ENCODE results near the gene STK38.
A peak's percentile ranks its signal among the peaks of the same experiment; 100 is the strongest.
"Not testable (repeated sequence)": the region's sequence is repeated elsewhere in the genome, so short reads cannot be mapped to it uniquely, and the experiment has no call there.

Gene STK38

DNA sequence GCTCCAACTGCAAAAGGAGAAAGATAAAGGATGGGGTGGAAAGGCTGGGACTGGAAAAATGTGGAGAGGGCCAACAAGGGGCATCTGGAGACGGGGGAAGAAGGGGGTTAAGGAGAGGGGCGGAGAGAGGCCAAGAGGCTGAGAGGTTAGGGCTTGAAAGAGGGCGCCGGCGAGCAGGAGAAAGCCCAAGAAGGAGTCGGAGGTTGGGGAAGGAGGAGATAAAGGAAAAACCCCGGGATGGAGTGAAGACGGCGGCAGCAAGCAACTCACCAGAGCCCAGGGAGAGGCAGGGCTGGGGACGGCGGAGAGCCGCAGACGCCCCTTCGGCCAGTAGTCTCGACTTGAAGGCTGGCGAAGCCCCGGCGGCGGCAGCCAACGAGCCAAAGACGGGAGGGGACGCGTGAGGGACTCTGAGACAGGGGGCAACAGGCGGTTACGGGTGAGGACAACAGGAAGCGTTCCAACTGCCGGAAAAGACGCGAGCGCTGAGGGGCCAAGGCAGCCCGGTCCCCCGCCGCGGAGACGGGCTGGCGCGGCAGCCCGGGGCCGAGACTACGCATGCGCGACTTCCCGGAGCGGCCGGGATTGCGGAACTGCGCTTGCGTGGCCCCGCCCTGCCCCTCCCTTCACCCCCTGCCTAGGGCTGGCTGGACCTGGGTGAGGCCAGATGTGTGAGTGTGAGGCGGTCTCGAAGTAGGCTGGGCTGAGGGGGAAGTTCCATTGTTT lies at the start of gene STK38:
STK38 (minus strand) TSS at position 560 of the 726 bp plus-strand sequence. CDS start 7,277 bp downstream, outside the sequence.
- peak within 1 kb of the TSS; percentile 98 for H3K4me3 Mint-ChIP-seq
- H3K27me3 Mint-ChIP-seq = no peaks in the 10 kb centered on the region
- H3K27ac Mint-ChIP-seq = peak within 1 kb of the TSS; percentile 95 to 98
- ATAC-seq (peak; percentile 92), DNase-seq (peak; percentile 89 to 91)
- H3K9me3 Mint-ChIP-seq = no peaks in the 10 kb centered on the region
- peaks cover 42% of the 10 kb centered on the region for H3K4me1 Mint-ChIP-seq

DNA sequence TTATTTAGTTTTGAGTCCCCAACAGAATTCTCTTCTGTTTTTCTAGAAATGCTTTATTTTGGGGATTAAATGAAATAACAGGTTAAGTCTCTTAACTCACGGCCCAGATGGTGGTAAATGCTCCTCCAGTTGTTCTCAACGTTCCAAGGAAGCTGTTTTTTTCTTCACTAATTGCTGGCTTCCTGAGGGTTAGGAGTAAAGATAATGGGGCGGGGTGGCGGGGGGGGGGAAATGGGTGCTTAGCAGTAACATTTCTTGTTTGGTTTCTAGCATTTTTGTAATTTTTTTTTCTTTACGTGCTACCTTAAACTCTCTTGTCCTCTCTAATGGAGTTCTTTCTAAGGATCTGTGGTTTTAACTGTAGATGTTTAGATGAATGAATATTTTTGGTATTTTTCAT lies 49.1 kb upstream of the STK38 start:
- peaks cover 65% of the 10 kb centered on the region for H3K4me1 Mint-ChIP-seq
- H3K27ac Mint-ChIP-seq = peak overlapping the region; percentile 100
- no peaks in the 10 kb centered on the region for H3K27me3 Mint-ChIP-seq
- no peaks in the 10 kb centered on the region for H3K9me3 Mint-ChIP-seq
- DNase-seq (no peak), ATAC-seq (no peak)
- peak overlapping the region; percentile 88 to 96 for H3K4me3 Mint-ChIP-seq

DNA sequence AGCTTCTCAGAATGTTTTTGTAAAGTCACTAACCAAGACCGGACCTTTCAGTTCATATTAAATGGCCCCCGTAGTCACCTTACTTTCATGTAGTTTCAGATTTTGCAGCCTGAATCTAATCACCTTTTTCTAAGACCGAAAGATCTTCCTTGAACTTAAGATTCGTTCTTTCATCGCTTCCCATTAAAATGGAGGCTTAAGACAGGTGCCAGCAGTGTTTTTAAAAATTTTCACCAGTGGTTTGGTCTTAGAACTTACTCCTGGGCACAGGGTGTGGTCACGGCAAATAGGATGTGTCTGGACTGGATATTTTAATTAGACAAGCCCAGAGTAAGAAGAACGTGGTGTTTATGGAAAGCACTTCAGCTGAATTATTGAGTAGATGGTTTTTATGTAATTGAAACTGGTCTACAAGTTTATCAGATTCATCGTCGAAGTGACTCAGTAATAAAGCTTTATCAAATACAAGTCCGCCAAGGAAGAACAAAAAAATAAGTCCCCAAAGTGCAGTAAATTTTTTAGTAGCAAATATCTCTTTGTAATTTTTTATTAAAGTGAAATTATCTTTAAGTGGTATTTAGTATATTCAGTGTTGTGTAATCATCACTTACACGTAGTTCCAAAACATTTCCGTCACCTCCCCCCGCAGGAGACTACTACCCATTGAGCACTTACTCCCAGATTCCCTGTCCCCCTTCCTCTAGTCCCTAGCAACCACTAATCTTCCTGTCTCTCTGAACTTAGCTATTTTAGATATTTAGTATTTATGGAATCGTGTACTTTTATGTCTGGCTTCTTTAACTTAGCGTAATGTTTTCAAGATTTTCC lies 47.8 kb upstream of the STK38 start:
- peaks cover 52% of the 10 kb centered on the region for H3K4me1 Mint-ChIP-seq
- no peaks in the 10 kb centered on the region for H3K27me3 Mint-ChIP-seq
- DNase-seq (no peak), ATAC-seq (no peak)
- H3K9me3 Mint-ChIP-seq = no peaks in the 10 kb centered on the region
- peak overlapping the region; percentile 88 to 96 for H3K4me3 Mint-ChIP-seq
- peak overlapping the region; percentile 100 for H3K27ac Mint-ChIP-seq

DNA sequence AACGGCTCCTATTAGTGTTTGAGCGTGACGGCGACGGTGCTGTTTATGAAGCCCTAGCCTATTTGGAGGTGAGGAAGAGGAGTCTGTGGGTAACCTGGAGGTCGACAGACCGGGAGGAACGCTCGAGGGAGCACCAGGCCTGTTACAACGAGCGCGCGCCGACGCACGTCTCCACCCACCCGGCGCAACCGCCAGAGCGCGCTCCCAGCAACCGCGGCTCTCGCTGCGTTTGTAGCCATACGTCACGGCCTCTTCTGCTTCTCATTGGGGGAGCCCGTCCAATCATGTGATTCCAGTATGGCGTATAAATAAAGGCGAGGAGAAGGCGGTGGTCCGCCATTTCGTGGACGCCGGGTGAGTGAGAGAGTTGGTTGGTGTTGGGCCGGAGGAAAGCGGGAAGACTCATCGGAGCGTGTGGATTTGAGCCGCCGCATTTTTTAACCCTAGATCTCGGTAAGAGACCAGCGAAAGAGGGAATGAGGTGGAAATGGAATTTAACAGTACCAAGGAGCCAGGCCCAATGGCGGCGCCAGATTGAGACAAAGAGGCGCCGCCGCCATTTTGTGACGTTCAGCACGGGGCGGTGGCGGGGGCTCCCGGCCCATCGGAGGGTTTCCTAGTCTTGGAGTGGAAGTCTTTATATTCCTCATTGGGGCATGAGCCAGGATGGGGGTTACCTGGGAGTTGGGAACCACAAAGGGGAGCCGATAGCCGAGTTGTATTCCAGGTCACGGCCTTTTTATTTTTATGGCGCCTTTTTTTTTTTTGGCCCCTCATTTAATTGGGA lies 46.9 kb upstream of the STK38 start, which contains the start of gene SRSF3:
SRSF3 (plus strand) TSS at position 334 of the 787 bp plus-strand sequence. CDS start 2,401 bp downstream, outside the sequence.
- peaks cover 44% of the 10 kb centered on the region for H3K4me1 Mint-ChIP-seq
- ATAC-seq = peak; percentile 97

DNA sequence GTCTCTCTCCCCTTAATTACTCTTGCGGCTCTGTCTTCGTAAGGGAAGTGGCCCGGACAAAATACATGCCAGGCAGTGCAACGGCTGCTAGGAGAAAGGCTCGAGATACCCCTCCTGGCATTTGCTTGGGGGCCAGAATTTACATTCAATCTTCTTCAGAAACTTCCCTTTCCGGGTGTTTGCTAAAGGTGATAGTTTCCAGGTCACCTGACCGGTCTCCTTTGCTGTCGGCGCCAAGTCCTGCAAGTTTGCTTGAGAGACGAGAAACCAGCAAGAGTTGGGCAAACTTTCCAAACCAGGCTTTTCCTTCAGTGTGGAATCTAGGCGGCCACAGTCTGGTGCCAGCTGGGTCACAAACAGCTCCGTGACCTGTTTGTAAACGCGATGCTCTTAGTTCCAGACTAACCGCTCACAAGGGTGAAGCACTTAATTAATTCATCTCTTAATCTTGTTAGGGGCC lies 46.3 kb upstream of the STK38 start:
- peak overlapping the region; percentile 88 to 96 for H3K4me3 Mint-ChIP-seq
- H3K9me3 Mint-ChIP-seq = no peaks in the 10 kb centered on the region
- peaks cover 38% of the 10 kb centered on the region for H3K4me1 Mint-ChIP-seq
- DNase-seq (peak in 1 of 2 donors; percentile 60), ATAC-seq (peak; percentile 57)
- H3K27me3 Mint-ChIP-seq = no peaks in the 10 kb centered on the region
- peak overlapping the region; percentile 100 for H3K27ac Mint-ChIP-seq

More for the DNA sequence above, 46.9 kb upstream of the STK38 start, which contains the start of gene SRSF3:
- peak; percentile 95 to 98 for DNase-seq
- no peaks in the 10 kb centered on the region for H3K9me3 Mint-ChIP-seq
- H3K27me3 Mint-ChIP-seq = no peaks in the 10 kb centered on the region
- peak within 1 kb of the TSS; percentile 100 for H3K27ac Mint-ChIP-seq
- H3K4me3 Mint-ChIP-seq = peak within 1 kb of the TSS; percentile 88 to 96

DNA sequence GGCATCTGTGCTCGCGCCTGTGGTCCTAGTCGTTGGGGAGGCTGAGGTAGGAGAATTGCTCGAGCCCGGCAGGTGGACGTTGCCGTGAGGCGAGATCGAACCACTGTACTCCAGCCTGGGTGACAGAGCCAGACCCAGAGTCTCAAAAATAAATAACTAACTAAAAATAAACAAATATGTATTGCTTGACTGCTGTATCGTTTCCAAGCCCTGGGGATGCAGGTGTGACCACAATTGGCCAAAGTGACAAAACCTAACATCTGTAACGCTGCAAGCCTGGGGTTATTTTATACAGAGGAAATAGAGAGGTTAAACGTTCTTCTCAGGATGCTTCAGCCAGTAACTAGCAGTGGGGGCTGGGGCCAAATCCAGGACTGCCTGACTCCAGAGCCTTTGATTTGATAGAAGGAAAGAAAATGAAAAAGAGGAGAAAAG lies 45.0 kb upstream of the STK38 start:
- H3K4me3 Mint-ChIP-seq = peak overlapping the region; percentile 65 to 81
- no peaks in the 10 kb centered on the region for H3K9me3 Mint-ChIP-seq
- peaks cover 26% of the 10 kb centered on the region for H3K4me1 Mint-ChIP-seq
- DNase-seq (no peak), ATAC-seq (no peak)
- no peaks in the 10 kb centered on the region for H3K27me3 Mint-ChIP-seq
- H3K27ac Mint-ChIP-seq = peak overlapping the region; percentile 61 to 94

DNA sequence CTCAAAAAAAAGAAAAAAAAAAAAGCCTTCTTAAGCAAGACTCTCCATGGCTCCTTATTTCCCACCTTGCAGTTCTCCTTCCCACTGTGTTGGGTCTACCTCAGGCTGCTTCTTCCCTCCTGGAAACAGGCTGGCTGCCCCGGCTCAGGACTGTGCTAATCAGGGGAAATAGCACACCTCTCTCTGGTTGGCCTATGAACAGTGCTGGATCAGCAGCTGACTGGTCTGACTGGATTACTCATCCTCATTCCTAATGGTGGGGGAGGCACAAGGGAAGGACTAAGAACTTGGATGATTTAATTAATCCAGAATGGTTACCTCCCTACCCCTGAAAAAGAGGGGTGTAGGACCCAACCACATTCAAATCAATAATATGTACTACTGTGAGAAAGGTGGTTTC lies 43.0 kb upstream of the STK38 start:
- no peak overlapping the region for H3K27ac Mint-ChIP-seq
- H3K27me3 Mint-ChIP-seq = no peaks in the 10 kb centered on the region
- no peaks in the 10 kb centered on the region for H3K9me3 Mint-ChIP-seq
- peaks cover 19% of the 10 kb centered on the region for H3K4me1 Mint-ChIP-seq
- ATAC-seq (no peak), DNase-seq (no peak)
- H3K4me3 Mint-ChIP-seq = no peak overlapping the region

DNA sequence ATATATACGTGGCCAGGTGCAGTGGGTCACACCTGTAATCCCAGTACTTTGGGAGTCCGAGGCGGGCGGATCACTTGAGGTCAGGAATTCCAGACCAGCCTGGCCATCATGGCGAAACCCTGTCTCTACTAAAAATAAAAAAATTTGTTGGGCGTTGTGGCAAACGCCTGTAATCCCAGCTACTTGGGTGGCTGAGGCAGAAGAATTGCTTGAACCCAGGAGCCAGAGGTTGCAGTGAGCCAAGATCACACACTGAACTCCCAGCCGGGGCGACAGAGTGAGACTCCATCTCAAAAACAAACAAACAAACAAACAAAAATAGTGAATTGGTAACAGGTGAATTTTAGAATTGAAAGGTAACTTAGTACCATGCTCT lies 41.7 kb upstream of the STK38 start:
- ATAC-seq, DNase-seq: not testable (repeated sequence)
- peaks cover 15% of the 10 kb centered on the region for H3K4me1 Mint-ChIP-seq

DNA sequence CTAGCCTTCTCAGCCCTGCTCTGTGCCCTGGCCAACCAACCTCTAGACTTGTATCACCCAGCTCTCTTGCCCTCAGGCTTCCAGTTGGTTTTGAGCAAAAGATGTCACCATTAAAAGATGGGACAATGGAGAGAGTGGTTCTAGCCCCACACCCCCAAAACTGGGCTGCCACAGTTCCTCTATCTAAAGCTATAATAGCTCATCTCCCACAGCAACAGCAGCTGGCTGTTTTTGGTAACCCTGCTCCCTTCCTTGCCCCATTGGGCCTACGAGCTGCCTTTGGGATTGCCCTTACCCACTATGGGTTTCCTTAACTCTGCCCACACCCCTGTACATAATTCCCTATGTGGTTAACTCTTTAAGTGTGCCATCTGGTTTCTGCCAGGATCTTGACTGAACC lies 39.3 kb upstream of the STK38 start:
- Mint-ChIP-seq H3K27me3 (no peaks in the 10 kb centered on the region), H3K9me3 (no peaks in the 10 kb centered on the region)

More for the DNA sequence above, 41.7 kb upstream of the STK38 start:
- not testable (repeated sequence) for H3K27ac Mint-ChIP-seq, H3K9me3 Mint-ChIP-seq, H3K27me3 Mint-ChIP-seq, H3K4me3 Mint-ChIP-seq

DNA sequence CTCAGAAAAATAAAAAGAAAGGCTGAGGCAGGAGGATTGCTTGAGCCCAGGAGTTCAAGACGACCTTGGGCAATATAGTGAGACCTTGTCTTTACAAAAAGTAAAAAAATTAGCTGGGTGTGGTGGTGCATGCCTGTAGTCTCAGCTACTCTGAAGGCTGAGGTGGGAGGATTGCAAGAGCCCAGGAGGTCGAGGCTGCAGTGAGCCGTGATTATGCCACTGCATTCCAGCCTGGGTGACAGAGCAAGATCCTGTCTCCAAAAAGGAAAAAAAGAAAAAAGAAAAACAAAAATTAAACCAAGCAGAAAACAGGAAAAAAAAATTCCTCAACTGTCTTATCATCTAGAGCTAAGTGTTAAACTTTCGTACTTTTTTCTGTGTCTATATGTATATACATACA lies 34.4 kb upstream of the STK38 start:
- Mint-ChIP-seq H3K27ac (no peak overlapping the region), H3K4me3 (no peak overlapping the region), H3K9me3 (no peaks in the 10 kb centered on the region)

More for the DNA sequence above, 39.3 kb upstream of the STK38 start:
- H3K27ac Mint-ChIP-seq = no peak overlapping the region
- H3K4me1 Mint-ChIP-seq = no peaks in the 10 kb centered on the region
- DNase-seq (no peak), ATAC-seq (no peak)
- no peak overlapping the region for H3K4me3 Mint-ChIP-seq

DNA sequence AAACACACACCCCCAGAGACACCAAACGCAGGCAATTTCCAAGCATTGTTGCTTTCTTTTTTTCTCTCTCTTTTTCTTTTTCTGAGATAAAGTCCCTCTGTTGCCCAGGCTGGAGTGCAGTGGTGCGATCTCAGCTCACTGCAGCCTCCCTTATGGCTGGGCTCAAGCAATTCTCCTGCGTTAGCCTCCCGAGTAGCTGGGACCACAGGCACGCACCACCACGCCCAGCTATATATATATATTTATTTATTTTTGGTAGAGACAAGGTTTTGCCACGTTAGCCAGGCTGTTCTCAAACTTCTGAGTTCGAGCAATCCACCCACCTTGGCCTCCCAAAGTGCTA lies 32.9 kb upstream of the STK38 start:
- Mint-ChIP-seq H3K4me3 (no peak overlapping the region), H3K27me3 (no peaks in the 10 kb centered on the region), H3K9me3 (no peaks in the 10 kb centered on the region), H3K4me1 (no peaks in the 10 kb centered on the region), H3K27ac (no peak overlapping the region)
- DNase-seq = no peak
- ATAC-seq = no peak

More for the DNA sequence above, 34.4 kb upstream of the STK38 start:
- Mint-ChIP-seq H3K4me1 (no peaks in the 10 kb centered on the region), H3K27me3 (no peaks in the 10 kb centered on the region)
- ATAC-seq (no peak), DNase-seq (no peak)

DNA sequence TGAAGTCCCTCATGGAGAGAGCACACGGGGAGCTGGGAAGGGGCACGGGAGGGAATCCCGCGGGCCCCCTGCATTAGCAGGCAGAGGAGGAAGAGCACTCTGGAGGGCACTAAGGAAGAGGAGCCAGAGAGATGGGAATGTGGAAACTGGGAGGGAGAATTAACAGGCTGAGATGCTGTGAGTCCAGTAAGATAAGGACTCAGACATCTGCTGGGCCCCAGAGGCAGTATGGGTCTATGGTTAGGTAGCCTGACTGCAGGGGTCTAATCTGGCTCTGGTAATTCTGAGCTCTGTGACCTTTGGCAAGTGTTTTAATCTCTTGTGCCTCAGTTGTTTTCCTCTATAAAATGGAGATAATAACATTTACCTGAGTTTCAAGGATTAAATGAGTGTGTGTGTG lies 31.2 kb upstream of the STK38 start:
- Mint-ChIP-seq H3K27me3 (no peaks in the 10 kb centered on the region), H3K9me3 (no peaks in the 10 kb centered on the region), H3K4me1 (no peaks in the 10 kb centered on the region), H3K27ac (peak overlapping the region in 1 of 2 donors; percentile 5), H3K4me3 (no peak overlapping the region)
- DNase-seq (no peak), ATAC-seq (no peak)

DNA sequence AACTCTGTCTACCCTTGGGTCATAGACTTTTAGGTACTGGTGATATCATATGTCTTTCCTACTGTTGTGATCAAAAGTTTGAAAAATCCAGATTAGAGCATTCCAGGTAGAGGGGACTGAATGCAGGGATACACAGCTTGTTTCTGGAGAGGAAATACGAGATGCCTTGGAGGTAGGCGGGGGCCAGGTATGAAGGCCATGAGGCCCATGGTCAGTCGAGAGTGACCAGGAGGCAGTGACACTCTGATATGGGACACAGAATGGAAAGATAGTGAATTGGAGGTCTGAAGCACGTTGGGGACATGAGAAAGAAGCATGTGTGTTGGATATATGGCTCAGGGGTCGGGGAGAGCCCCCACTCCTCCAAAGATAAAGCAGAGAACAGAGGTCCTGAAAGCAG lies 30.8 kb upstream of the STK38 start:
- no peaks in the 10 kb centered on the region for H3K4me1 Mint-ChIP-seq
- no peaks in the 10 kb centered on the region for H3K9me3 Mint-ChIP-seq
- H3K4me3 Mint-ChIP-seq = no peak overlapping the region
- DNase-seq (no peak), ATAC-seq (no peak)
- H3K27me3 Mint-ChIP-seq = no peaks in the 10 kb centered on the region
- peak overlapping the region in 1 of 2 donors; percentile 5 for H3K27ac Mint-ChIP-seq

DNA sequence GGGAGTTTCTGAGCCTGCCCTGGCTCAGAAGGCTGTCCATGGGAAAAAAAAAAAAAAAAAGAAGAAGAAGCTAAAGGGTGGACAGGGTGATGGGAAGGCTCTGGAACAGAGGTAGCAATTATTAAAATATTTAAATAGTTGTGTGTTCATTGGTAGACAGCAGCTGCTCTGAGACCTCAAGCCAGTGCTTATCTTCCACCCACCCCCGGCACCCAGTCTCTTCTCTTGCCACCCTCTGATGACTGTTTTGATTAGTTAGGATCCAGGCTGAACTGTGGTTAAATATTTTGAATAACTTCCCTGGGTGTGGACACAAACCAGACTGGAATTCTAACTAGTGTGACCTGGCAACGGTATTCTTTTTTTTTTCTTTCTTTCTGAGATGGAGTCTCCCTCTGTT lies 30.0 kb upstream of the STK38 start:
- Mint-ChIP-seq H3K27ac (no peak overlapping the region), H3K4me3 (no peak overlapping the region), H3K4me1 (no peaks in the 10 kb centered on the region), H3K27me3 (no peaks in the 10 kb centered on the region), H3K9me3 (no peaks in the 10 kb centered on the region)
- ATAC-seq (no peak), DNase-seq (no peak)

DNA sequence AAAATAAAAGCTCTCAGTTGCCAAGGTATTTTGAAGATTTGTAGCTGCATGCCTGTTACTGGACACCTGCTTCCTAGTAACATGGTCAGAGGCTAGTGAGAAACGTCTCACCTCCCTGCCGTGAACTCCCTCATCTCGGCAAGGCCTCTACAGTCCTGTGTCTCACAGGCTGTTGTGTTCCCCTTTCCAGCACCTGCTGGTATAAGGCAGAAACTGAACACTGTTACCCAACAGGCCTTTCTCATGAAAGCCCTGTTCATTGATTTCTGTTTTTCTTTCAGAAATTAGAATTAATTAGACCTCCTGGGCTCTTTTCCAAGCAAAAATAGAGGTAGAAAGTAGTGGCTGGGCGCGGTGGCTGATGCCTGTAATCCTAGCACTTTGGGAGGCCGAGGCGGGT lies 29.3 kb upstream of the STK38 start:
- no peak for ATAC-seq
- Mint-ChIP-seq H3K27me3 (no peaks in the 10 kb centered on the region), H3K9me3 (no peaks in the 10 kb centered on the region), H3K4me3 (no peak overlapping the region), H3K4me1 (no peaks in the 10 kb centered on the region), H3K27ac (no peak overlapping the region)
- DNase-seq = no peak

All from stimulated activated naive CD8-positive, alpha-beta T cell treated with anti-CD3 and anti-CD28 coated beads, Interleukin-15, amount 100 ng/mL, for 72 hours (primary cell).